ENCODE results near the gene MED26. TPM values are rescaled to one million over a fixed set of nuclear protein-coding genes. Genes with fewer than 3 reads are reported as not detected.
"Not testable (repeated sequence)": the region's sequence is repeated elsewhere in the genome, so short reads cannot be mapped to it uniquely, and the experiment has no call there.

MED26 gene
- total RNA-seq, 1 experiment from 2014 or later: 15.6 TPM

DNA sequence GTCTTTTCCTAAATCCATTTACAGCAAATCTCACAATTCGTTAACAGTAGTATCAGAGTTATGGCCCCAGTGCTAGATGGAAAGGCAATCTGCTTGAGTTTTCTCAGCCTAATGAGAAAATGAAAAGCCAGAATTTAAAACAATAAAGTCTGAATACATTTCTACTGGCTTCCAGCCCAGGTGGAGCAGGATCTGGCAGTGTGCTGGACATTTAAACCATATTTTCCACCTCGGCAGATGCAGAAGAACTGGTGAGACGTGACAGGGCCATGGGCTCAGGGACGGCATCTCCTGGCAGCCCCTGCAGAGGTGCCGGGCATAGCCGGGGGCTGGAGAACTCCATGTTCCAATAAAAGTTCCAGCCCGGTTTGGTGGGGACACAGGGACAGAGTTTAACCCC lies 24.9 kb upstream of the MED26 start:
- intact Hi-C loops (cut with micrococcal nuclease; ENCODE audit: unreplicated experiment): no loop called here
- no peak overlapping the region for H3K27ac ChIP-seq (ENCODE audit: low read depth, low read length, poor library complexity, severe bottlenecking)
- no peaks in the 10 kb centered on the region for H3K27me3 ChIP-seq (replicated peaks; ENCODE audit: insufficient read depth, low read depth, low read length, poor library complexity)
- no peaks in the 10 kb centered on the region for H3K9me3 ChIP-seq (ENCODE audit: low read depth, low read length, poor library complexity, severe bottlenecking)
- no peak for DNase-seq (ENCODE audit: low spot score)
- H3K4me3 ChIP-seq (ENCODE audit: low read depth, low read length, poor library complexity, severe bottlenecking): no peak overlapping the region
- no TSS peak for BruUV-seq (replicated peaks)
- peaks cover 7% of the 10 kb centered on the region for H3K4me1 ChIP-seq (ENCODE audit: insufficient read depth, low read length, poor library complexity, severe bottlenecking)
- POLR2A ChIA-PET (ENCODE audit: low non-redundant PET): no interaction called here
- H3K36me3 ChIP-seq (ENCODE audit: insufficient read depth, low read length, poor library complexity, severe bottlenecking): peaks cover 63% of the 10 kb centered on the region
- TF ChIP-seq, protein P1, sequence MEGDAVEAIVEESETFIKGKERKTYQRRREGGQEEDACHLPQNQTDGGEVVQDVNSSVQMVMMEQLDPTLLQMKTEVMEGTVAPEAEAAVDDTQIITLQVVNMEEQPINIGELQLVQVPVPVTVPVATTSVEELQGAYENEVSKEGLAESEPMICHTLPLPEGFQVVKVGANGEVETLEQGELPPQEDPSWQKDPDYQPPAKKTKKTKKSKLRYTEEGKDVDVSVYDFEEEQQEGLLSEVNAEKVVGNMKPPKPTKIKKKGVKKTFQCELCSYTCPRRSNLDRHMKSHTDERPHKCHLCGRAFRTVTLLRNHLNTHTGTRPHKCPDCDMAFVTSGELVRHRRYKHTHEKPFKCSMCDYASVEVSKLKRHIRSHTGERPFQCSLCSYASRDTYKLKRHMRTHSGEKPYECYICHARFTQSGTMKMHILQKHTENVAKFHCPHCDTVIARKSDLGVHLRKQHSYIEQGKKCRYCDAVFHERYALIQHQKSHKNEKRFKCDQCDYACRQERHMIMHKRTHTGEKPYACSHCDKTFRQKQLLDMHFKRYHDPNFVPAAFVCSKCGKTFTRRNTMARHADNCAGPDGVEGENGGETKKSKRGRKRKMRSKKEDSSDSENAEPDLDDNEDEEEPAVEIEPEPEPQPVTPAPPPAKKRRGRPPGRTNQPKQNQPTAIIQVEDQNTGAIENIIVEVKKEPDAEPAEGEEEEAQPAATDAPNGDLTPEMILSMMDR (conservative IDR thresholded peaks at IDR 0.05; ENCODE audit: low read depth, low read length): no peak
- no peak for TF ChIP-seq EZH2 (IDR thresholded peaks at IDR 0.05; ENCODE audit: borderline replicate concordance, low read depth, low read length, poor library complexity, severe bottlenecking)
- CTCF ChIA-PET: no interaction called here

DNA sequence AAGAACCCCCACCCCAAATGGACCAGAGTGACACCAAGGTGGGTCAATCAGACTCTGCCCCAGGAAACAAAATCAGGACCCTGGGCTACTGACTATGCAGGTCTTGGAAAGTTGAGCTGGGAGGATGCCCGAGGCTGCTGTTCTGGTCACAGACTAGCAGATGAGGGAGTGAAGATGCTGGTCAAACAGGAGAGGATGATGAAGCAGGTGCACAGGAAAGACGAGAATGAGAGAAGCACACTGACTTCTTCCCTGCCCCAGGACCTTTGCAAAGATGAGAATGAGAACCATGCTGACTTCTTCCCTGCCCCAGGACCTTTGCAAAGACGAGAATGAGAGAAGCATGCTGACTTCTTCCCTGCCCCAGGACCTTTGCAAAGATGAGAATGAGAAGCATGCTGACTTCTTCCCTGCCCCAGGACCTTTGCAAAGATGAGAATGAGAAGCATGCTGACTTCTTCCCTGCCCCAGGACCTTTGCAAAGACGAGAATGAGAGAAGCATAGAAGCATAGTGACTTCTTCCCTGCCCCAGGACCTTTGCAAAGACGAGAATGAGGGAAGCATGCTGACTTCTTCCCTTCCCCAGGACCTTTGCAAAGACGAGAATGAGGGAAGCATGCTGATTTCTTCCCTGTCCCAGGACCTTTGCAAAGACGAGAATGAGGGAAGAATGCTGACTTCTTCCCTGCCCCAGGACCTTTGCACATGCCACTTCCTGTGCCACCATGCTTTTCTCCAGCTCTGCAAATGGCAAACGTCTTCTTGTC lies 23.6 kb upstream of the MED26 start:
- H3K27ac ChIP-seq (ENCODE audit: low read depth, low read length, poor library complexity, severe bottlenecking); DNase-seq (ENCODE audit: low spot score); H3K4me1 ChIP-seq (ENCODE audit: insufficient read depth, low read length, poor library complexity, severe bottlenecking); H3K4me3 ChIP-seq (ENCODE audit: low read depth, low read length, poor library complexity, severe bottlenecking); CTCF ChIA-PET; BruUV-seq (replicated peaks); H3K9me3 ChIP-seq (ENCODE audit: low read depth, low read length, poor library complexity, severe bottlenecking); intact Hi-C loops (cut with micrococcal nuclease; ENCODE audit: unreplicated experiment); POLR2A ChIA-PET (ENCODE audit: low non-redundant PET); H3K27me3 ChIP-seq (replicated peaks; ENCODE audit: insufficient read depth, low read depth, low read length, poor library complexity): not testable (repeated sequence)
- peaks cover 66% of the 10 kb centered on the region for H3K36me3 ChIP-seq (ENCODE audit: insufficient read depth, low read length, poor library complexity, severe bottlenecking)

DNA sequence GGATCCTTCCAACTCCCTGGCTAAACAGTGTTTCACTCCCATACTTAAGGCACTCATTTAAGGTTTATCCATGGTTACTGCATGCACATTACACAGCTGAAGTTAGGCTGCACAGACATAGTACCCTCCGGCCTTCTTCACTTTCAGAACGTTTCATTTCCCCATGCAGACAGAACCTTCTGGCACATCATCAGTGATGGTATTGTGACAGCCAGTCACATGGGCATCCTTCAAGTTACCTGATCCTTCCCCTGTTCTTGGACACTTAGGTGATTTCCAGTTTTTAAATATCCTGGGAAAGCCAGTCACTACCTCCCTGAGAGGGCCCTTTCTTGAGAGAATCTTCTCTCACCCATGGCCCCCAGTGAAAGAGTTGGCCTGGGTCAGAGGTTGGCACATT lies 22.8 kb upstream of the MED26 start:
- H3K36me3 ChIP-seq (ENCODE audit: insufficient read depth, low read length, poor library complexity, severe bottlenecking): peaks cover 67% of the 10 kb centered on the region
- H3K27ac ChIP-seq (ENCODE audit: low read depth, low read length, poor library complexity, severe bottlenecking): no peak overlapping the region
- TF ChIP-seq, protein P1 (conservative IDR thresholded peaks at IDR 0.05; ENCODE audit: low read depth, low read length): no peak
- TF ChIP-seq EZH2 (IDR thresholded peaks at IDR 0.05; ENCODE audit: borderline replicate concordance, low read depth, low read length, poor library complexity, severe bottlenecking): no peak
- H3K9me3 ChIP-seq (ENCODE audit: low read depth, low read length, poor library complexity, severe bottlenecking): no peaks in the 10 kb centered on the region
- POLR2A ChIA-PET (ENCODE audit: low non-redundant PET): interaction anchor here (0.6 to 0.7 kb wide), 2 partner anchors 35 to 74 kb away, joined by 3 to 8 read pairs; no protein-coding TSS in a partner anchor
- H3K4me3 ChIP-seq (ENCODE audit: low read depth, low read length, poor library complexity, severe bottlenecking): no peak overlapping the region
- no peaks in the 10 kb centered on the region for H3K27me3 ChIP-seq (replicated peaks; ENCODE audit: insufficient read depth, low read depth, low read length, poor library complexity)
- intact Hi-C loops (cut with micrococcal nuclease; ENCODE audit: unreplicated experiment): no loop called here
- no peak for DNase-seq (ENCODE audit: low spot score)
- CTCF ChIA-PET: no interaction called here
- BruUV-seq (replicated peaks): no TSS peak
- H3K4me1 ChIP-seq (ENCODE audit: insufficient read depth, low read length, poor library complexity, severe bottlenecking): peaks cover 7% of the 10 kb centered on the region

DNA sequence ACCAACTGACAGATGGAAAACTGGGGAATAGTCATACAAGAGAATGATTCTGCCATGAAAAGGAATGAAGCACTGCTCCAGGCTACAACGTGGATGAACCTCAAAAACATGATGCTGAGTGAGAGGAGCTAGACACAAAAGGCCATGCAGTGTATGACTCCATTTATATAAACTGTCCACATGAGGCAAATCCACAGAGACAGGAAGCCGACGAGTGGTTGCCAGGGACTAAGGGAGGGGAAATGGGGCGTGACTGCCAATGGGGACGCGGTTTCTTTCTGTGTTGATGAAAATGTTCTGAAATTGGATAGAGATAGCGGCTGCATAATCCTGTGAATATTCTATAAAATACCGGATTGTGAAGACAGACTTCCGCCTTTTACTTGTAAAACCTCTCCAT lies 21.7 kb upstream of the MED26 start:
- no TSS peak for BruUV-seq (replicated peaks)
- H3K4me3 ChIP-seq (ENCODE audit: low read depth, low read length, poor library complexity, severe bottlenecking): no peak overlapping the region
- peaks cover 2% of the 10 kb centered on the region for H3K4me1 ChIP-seq (ENCODE audit: insufficient read depth, low read length, poor library complexity, severe bottlenecking)
- no peaks in the 10 kb centered on the region for H3K9me3 ChIP-seq (ENCODE audit: low read depth, low read length, poor library complexity, severe bottlenecking)
- H3K27me3 ChIP-seq (replicated peaks; ENCODE audit: insufficient read depth, low read depth, low read length, poor library complexity): no peaks in the 10 kb centered on the region
- POLR2A ChIA-PET (ENCODE audit: low non-redundant PET): no interaction called here
- peaks cover 71% of the 10 kb centered on the region for H3K36me3 ChIP-seq (ENCODE audit: insufficient read depth, low read length, poor library complexity, severe bottlenecking)
- CTCF ChIA-PET: interaction anchor here (0.7 kb wide), 1 partner anchor 1762 kb away, joined by 3 read pairs; no protein-coding TSS in a partner anchor
- intact Hi-C loops (cut with micrococcal nuclease; ENCODE audit: unreplicated experiment): no loop called here
- DNase-seq (ENCODE audit: low spot score): peak; percentile 83
- no peak for TF ChIP-seq EZH2 (IDR thresholded peaks at IDR 0.05; ENCODE audit: borderline replicate concordance, low read depth, low read length, poor library complexity, severe bottlenecking)
- TF ChIP-seq, protein P1 (conservative IDR thresholded peaks at IDR 0.05; ENCODE audit: low read depth, low read length): no peak
- peak overlapping the region; percentile 57 for H3K27ac ChIP-seq (ENCODE audit: low read depth, low read length, poor library complexity, severe bottlenecking)

Data from A673 (cell line).